ENCODE data around the gene SHISA9. TPM values are rescaled to one million over a fixed set of nuclear protein-coding genes. Genes with fewer than 3 reads are reported as not detected.

Gene SHISA9
- total RNA-seq, 6 donors from 2014 or later, result 0.13 to 1.7 (median 0.20) TPM; not detected in 2

GRCh38 chr16:13041180-13041579 lies 139.8 kb downstream of the SHISA9 start:
- no peak for TF ChIP-seq POLR2A (IDR thresholded peaks at IDR 0.05)
- TF ChIP-seq, protein P1, sequence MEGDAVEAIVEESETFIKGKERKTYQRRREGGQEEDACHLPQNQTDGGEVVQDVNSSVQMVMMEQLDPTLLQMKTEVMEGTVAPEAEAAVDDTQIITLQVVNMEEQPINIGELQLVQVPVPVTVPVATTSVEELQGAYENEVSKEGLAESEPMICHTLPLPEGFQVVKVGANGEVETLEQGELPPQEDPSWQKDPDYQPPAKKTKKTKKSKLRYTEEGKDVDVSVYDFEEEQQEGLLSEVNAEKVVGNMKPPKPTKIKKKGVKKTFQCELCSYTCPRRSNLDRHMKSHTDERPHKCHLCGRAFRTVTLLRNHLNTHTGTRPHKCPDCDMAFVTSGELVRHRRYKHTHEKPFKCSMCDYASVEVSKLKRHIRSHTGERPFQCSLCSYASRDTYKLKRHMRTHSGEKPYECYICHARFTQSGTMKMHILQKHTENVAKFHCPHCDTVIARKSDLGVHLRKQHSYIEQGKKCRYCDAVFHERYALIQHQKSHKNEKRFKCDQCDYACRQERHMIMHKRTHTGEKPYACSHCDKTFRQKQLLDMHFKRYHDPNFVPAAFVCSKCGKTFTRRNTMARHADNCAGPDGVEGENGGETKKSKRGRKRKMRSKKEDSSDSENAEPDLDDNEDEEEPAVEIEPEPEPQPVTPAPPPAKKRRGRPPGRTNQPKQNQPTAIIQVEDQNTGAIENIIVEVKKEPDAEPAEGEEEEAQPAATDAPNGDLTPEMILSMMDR (IDR thresholded peaks at IDR 0.05), result no peak
- TF ChIP-seq POLR2AphosphoS5 (IDR thresholded peaks at IDR 0.05), result no peak
- TF ChIP-seq EP300 (IDR thresholded peaks at IDR 0.05), result no peak
- Histone ChIP-seq H3K27me3 (no peaks in the 10 kb centered on the region), H3K4me1 (no peaks in the 10 kb centered on the region), H3K27ac (no peak overlapping the region), H3K9me3 (peaks cover 0 to 7% (median 2%) of the 10 kb centered on the region in 4 donors), H3K36me3 (no peaks in the 10 kb centered on the region), H3K4me3 (no peak overlapping the region)
- WGBS, 2 donors, result 47 to 50% methylated on average over 1 of the region's 1 CpG
- ATAC-seq (ENCODE audit: low FRiP score in 2 of 2) (no peak), DNase-seq (no peak)

- TF ChIP-seq POLR2A (IDR thresholded peaks at IDR 0.05) (no peak), EP300 (IDR thresholded peaks at IDR 0.05) (no peak), POLR2AphosphoS5 (IDR thresholded peaks at IDR 0.05) (no peak)
- TF ChIP-seq, protein P1 (IDR thresholded peaks at IDR 0.05), result no peak
- 62 to 64% methylated on average over 3 to 5 of the region's 5 CpGs for WGBS, 2 donors
- H3K4me1 ChIP-seq, result no peaks in the 10 kb centered on the region
Observed at GRCh38 chr16:13041646-13042290, 140.4 kb downstream of the SHISA9 start.

GRCh38 chr16:13042291-13042685 lies 140.9 kb downstream of the SHISA9 start:
- Histone ChIP-seq H3K4me3 (no peak overlapping the region), H3K27me3 (no peaks in the 10 kb centered on the region), H3K9me3 (peaks cover 0 to 7% (median 2%) of the 10 kb centered on the region in 4 donors), H3K4me1 (no peaks in the 10 kb centered on the region), H3K36me3 (no peaks in the 10 kb centered on the region), H3K27ac (no peak overlapping the region)
- no peak for DNase-seq
- no peak for TF ChIP-seq EP300 (IDR thresholded peaks at IDR 0.05)
- TF ChIP-seq POLR2A (IDR thresholded peaks at IDR 0.05), result no peak
- TF ChIP-seq, protein P1 (IDR thresholded peaks at IDR 0.05), result no peak
- no peak for ATAC-seq (ENCODE audit: low FRiP score in 2 of 2)

More at GRCh38 chr16:13041646-13042290, 140.4 kb downstream of the SHISA9 start:
- H3K36me3 ChIP-seq, result no peaks in the 10 kb centered on the region
- DNase-seq, result no peak
- peaks cover 0 to 7% (median 2%) of the 10 kb centered on the region in 4 donors for H3K9me3 ChIP-seq
- ATAC-seq (ENCODE audit: low FRiP score in 2 of 2), result no peak
- H3K4me3 ChIP-seq, result no peak overlapping the region
- H3K27me3 ChIP-seq, result no peaks in the 10 kb centered on the region
- no peak overlapping the region for H3K27ac ChIP-seq

GRCh38 chr16:13046061-13046821 lies 144.8 kb downstream of the SHISA9 start:
- no peak for ATAC-seq (ENCODE audit: low FRiP score in 2 of 2)
- no peak for DNase-seq
- TF ChIP-seq POLR2AphosphoS5 (IDR thresholded peaks at IDR 0.05), result no peak
- TF ChIP-seq POLR2A (IDR thresholded peaks at IDR 0.05), result no peak
- TF ChIP-seq, protein P1 (IDR thresholded peaks at IDR 0.05), result no peak
- no peak for TF ChIP-seq EP300 (IDR thresholded peaks at IDR 0.05)
- no peaks in the 10 kb centered on the region for H3K36me3 ChIP-seq
- no peak overlapping the region for H3K4me3 ChIP-seq
- H3K9me3 ChIP-seq, result peaks cover 0 to 13% (median 5%) of the 10 kb centered on the region in 4 donors
- no peaks in the 10 kb centered on the region for H3K27me3 ChIP-seq
- no peak overlapping the region for H3K27ac ChIP-seq
- H3K4me1 ChIP-seq, result no peaks in the 10 kb centered on the region
- WGBS, 2 donors, result 80 to 84% methylated on average over 3 of the region's 3 CpGs
